SK-N-SH (cell line): Measurements from ENCODE around the gene PPP1CA. TPM values are rescaled to one million over a fixed set of nuclear protein-coding genes. Genes with fewer than 3 reads are reported as not detected.

ENCODE experiments used
- CTCF ChIA-PET: fragments of 300-600, 350-600 bp; formaldehyde crosslinking; extraction: SDS; loops from one replicate; lab custom pipeline; 2021; lab: Yijun Ruan, JAX
- POLR2A ChIA-PET: fragments of 350-600 bp; sonication (Branson Sonifier 250); formaldehyde crosslinking; extraction: SDS; loops from one replicate; lab custom pipeline; 2020; ENCODE audit warnings: antibody characterized with exemption, inconsistent platforms; lab: Yijun Ruan, JAX
- DNase-seq: peaks from one replicate; pipeline ENCODE4 v3.0.0; 2012
- H2AFZ ChIP-seq: fragments of 200-600 bp; sonication (generic); 2 replicates; pipeline ENCODE4 v1.8.1; 2016; ENCODE audit warnings: antibody characterized with exemption, mild to moderate bottlenecking, low read depth
- H3F3A ChIP-seq: fragments of 200-600 bp; sonication (generic); replicated peaks from 2 replicates; pipeline ENCODE3; 2016; ENCODE audit warnings: antibody characterized with exemption, mild to moderate bottlenecking; ENCODE audit not compliant: insufficient read depth
- H3K27ac ChIP-seq, 2 experiments: fragments of 200-500 bp in 1 of 2; fragments of 200-600 bp in 1 of 2; sonication (Bioruptor generic) in 1 of 2; sonication (generic), shearing (Covaris generic) in 1 of 2; 2 replicates each; pipeline versions ENCODE4 v1.5.1 to v1.6.1; 2014 to 2016; ENCODE audit warnings: low read depth in 2 of 2, inconsistent platforms in 1 of 2, low read length in 1 of 2, mild to moderate bottlenecking in 1 of 2, mixed read lengths in 1 of 2
- H3K27me3 ChIP-seq: fragments of 200-600 bp; sonication (generic), shearing (Covaris generic); 2 replicates; pipeline ENCODE4 v1.6.1; 2016; ENCODE audit warnings: mixed run types; ENCODE audit not compliant: insufficient read depth
- H3K36me3 ChIP-seq, 2 experiments: fragments of 200-500 bp in 1 of 2; fragments of 200-600 bp in 1 of 2; sonication (Bioruptor generic) in 1 of 2; sonication (generic) in 1 of 2; replicated peaks in 1 of 2; 2 replicates each; pipeline versions ENCODE3 to v1.5.1; 2014 to 2016; ENCODE audit warnings: low read length in 1 of 2, mild to moderate bottlenecking in 1 of 2; ENCODE audit not compliant: insufficient read depth in 2 of 2, control insufficient read depth in 1 of 2
- H3K4me1 ChIP-seq, 2 experiments: fragments of 200-500 bp in 1 of 2; fragments of 200-600 bp in 1 of 2; sonication (Bioruptor generic) in 1 of 2; sonication (generic), shearing (Covaris generic) in 1 of 2; 2 replicates each; pipeline versions ENCODE4 v1.5.1 to v1.6.1; 2014 to 2016; ENCODE audit warnings: low read depth in 1 of 2, low read length in 1 of 2, mixed run types in 1 of 2; ENCODE audit not compliant: insufficient read depth in 2 of 2, control insufficient read depth in 1 of 2
- H3K4me2 ChIP-seq: fragments of 200-600 bp; sonication (generic), shearing (Covaris generic); 2 replicates; pipeline ENCODE4 v1.6.1; 2017; ENCODE audit warnings: mixed run types
- H3K4me3 ChIP-seq, 2 experiments: fragments of 200-500 bp in 1 of 2; fragments of 200-600 bp in 1 of 2; sonication (Bioruptor generic) in 1 of 2; sonication (generic), shearing (Covaris generic) in 1 of 2; 2 replicates each; pipeline versions ENCODE4 v1.5.1 to v1.8.1; 2014 to 2016; ENCODE audit warnings: low read depth in 2 of 2, inconsistent platforms in 1 of 2, low read length in 1 of 2, mild to moderate bottlenecking in 1 of 2, mixed read lengths in 1 of 2, moderate library complexity in 1 of 2
- H3K79me2 ChIP-seq: fragments of 200-600 bp; sonication (generic); 2 replicates; pipeline ENCODE4 v1.8.1; 2017; ENCODE audit warnings: mild to moderate bottlenecking; ENCODE audit not compliant: insufficient read depth
- H3K9ac ChIP-seq: fragments of 200-600 bp; sonication (generic); 2 replicates; pipeline ENCODE4 v1.6.1; 2017; ENCODE audit warnings: mixed run types
- H3K9me2 ChIP-seq: fragments of 200-600 bp; sonication (generic); 2 replicates; pipeline ENCODE4 v1.6.1; 2017; ENCODE audit warnings: mixed run types
- H3K9me3 ChIP-seq: fragments of 200-600 bp; sonication (generic); 2 replicates; pipeline ENCODE4 v1.6.1; 2017; ENCODE audit warnings: mixed run types, mild to moderate bottlenecking, moderate library complexity
- H4K20me1 ChIP-seq: fragments of 200-600 bp; sonication (generic); 2 replicates; pipeline ENCODE4 v1.6.1; 2017; ENCODE audit warnings: mild to moderate bottlenecking, mixed run types; ENCODE audit not compliant: insufficient read depth
- EP300 ChIP-seq, 2 experiments: IDR thresholded peaks; 2 replicates each; pipeline versions ENCODE4 v1.4.0 to v1.6.1; 2012; ENCODE audit warnings: borderline replicate concordance in 1 of 2, low read depth in 1 of 2, low read length in 1 of 2
- EZH2phosphoT487 ChIP-seq: fragments of 200-600 bp; sonication (generic); IDR thresholded peaks from 2 replicates; pipeline ENCODE4 v1.6.1; 2017; ENCODE audit warnings: low read depth, mixed run types, mild to moderate bottlenecking, antibody characterized with exemption, moderate library complexity, borderline replicate concordance
- FOSL2 ChIP-seq: IDR thresholded peaks from 2 replicates; pipeline ENCODE4 v1.4.0; 2012; ENCODE audit warnings: low read depth, mild to moderate bottlenecking, moderate library complexity, borderline replicate concordance
- FOXJ3 ChIP-seq: sonication (generic); formaldehyde crosslinking; IDR thresholded peaks from 2 replicates; pipeline ENCODE4 v1.5.1; 2020; ENCODE audit warnings: mild to moderate bottlenecking, missing genetic modification reagents
- FOXM1 ChIP-seq: IDR thresholded peaks from 2 replicates; pipeline ENCODE4 v1.4.0; 2012; ENCODE audit warnings: low read depth, mild to moderate bottlenecking
- MEF2A ChIP-seq: IDR thresholded peaks from 2 replicates; pipeline ENCODE4 v1.4.0; 2012; ENCODE audit warnings: low read depth, borderline replicate concordance
- MXI1 ChIP-seq: IDR thresholded peaks from 2 replicates; pipeline ENCODE4 v1.6.1; 2012; ENCODE audit warnings: mild to moderate bottlenecking, low read depth, low read length, improper control_type of control experiment
- NFIC ChIP-seq: IDR thresholded peaks from 2 replicates; pipeline ENCODE4 v1.4.0; 2012; ENCODE audit warnings: borderline replicate concordance
- NRF1 ChIP-seq: IDR thresholded peaks from 2 replicates; pipeline ENCODE4 v1.6.1; 2012; ENCODE audit warnings: low read depth, mild to moderate bottlenecking, low read length
- PBX3 ChIP-seq: IDR thresholded peaks from 2 replicates; pipeline ENCODE4; 2012
- POLR2AphosphoS5 ChIP-seq: IDR thresholded peaks from 2 replicates; pipeline ENCODE4 v1.6.1; 2012; ENCODE audit warnings: low read depth, low read length
- RAD21 ChIP-seq: IDR thresholded peaks from 2 replicates; pipeline ENCODE4 v1.6.1; 2012; ENCODE audit warnings: mild to moderate bottlenecking, low read length
- RCOR1 ChIP-seq: fragments of 150-350 bp; IDR thresholded peaks from 2 replicates; pipeline ENCODE4 v1.6.1; 2017; ENCODE audit warnings: antibody characterized with exemption, low read length
- RFX5 ChIP-seq: IDR thresholded peaks from 2 replicates; pipeline ENCODE4 v1.6.1; 2012; ENCODE audit warnings: mild to moderate bottlenecking, improper control_type of control experiment, low read length
- SMC3 ChIP-seq: IDR thresholded peaks from 2 replicates; pipeline ENCODE4 v1.6.1; 2012; ENCODE audit warnings: low read depth, low read length, improper control_type of control experiment
- TCF12 ChIP-seq: IDR thresholded peaks from 2 replicates; pipeline ENCODE4 v1.4.0; 2012
- YY1 ChIP-seq: IDR thresholded peaks from 2 replicates; pipeline ENCODE4 v1.4.0; 2012; ENCODE audit warnings: low read depth, mild to moderate bottlenecking
- whole genome bisulfite sequencing: methylation state at CpG from one replicate; pipeline ENCODE4 v1.1.6; 2017; ENCODE audit warnings: low lambda C conversion rate; 5-methylcytosine and 5-hydroxymethylcytosine counted together
- polyA plus RNA-seq, 3 experiments: library from polyadenylated mRNA; depleted of rRNA; stranded (reverse); fragments of >200 nt; gene quantifications; 2 replicates each; pipeline ENCODE4 v1.2.3, GENCODE V29; 2012
- TF ChIP-seq, protein P1 (sequence below): IDR thresholded peaks from 2 replicates; pipeline ENCODE4 v1.4.0; 2012; ENCODE audit warnings: low read depth
- TF ChIP-seq, protein P2 (sequence below): fragments of 200-600 bp; sonication (generic); IDR thresholded peaks from 2 replicates; pipeline ENCODE4 v1.6.1; 2017; ENCODE audit warnings: antibody characterized with exemption, mild to moderate bottlenecking, moderate library complexity
- TF ChIP-seq, protein P3 (sequence below): fragments of 150-350 bp; IDR thresholded peaks from 2 replicates; pipeline ENCODE4 v1.6.1; 2016; ENCODE audit warnings: mild to moderate bottlenecking, low read depth, low read length

PPP1CA gene
- polyA plus RNA-seq, 1 of the 3 experiments (the other 2 are of a cell fraction), result 261 TPM

- H4K20me1 ChIP-seq, result peaks cover 3% of the 10 kb centered on the region; the same call in 1 of the 2 replicates
- DNase-seq, result no peak
- H3K36me3 ChIP-seq, result no peaks in the 10 kb centered on the region
- H3K9me3 ChIP-seq, result no peaks in the 10 kb centered on the region
- no peaks in the 10 kb centered on the region for H3K27me3 ChIP-seq
- H3K27ac ChIP-seq, result peak overlapping the region; percentile 92 to 99
- H3K4me1 ChIP-seq, result peaks cover 49 to 51% of the 10 kb centered on the region in 2 experiments; a peak in 3 of 4 replicates
- CTCF ChIA-PET, result interaction anchor here (0.9 to 20.0 kb wide), 13 partner anchors 7 to 154 kb away, joined by 3 to 955 read pairs (median 15); partner anchors contain the start of genes ANKRD13D, CLCF1 and PPP1CA
- H3F3A ChIP-seq, result peaks cover 53% of the 10 kb centered on the region
- H3K4me2 ChIP-seq, result peak overlapping the region; percentile 85
- peak overlapping the region; percentile 91 for H3K9ac ChIP-seq
- H3K79me2 ChIP-seq, result peaks cover 21% of the 10 kb centered on the region
- H2AFZ ChIP-seq, result 0 out of 2 replicates have a peak overlapping the region, but pooled peaks have one; percentile 62
- TF ChIP-seq FOSL2 (no peak), SMC3 (no peak), MXI1 (0 out of 2 replicates have a peak, but pooled peaks have one; percentile 22)
- peak overlapping the region; percentile 66 to 76 for H3K4me3 ChIP-seq
- no peaks in the 10 kb centered on the region for H3K9me2 ChIP-seq
- POLR2A ChIA-PET, result interaction anchor here (0.5 to 3.2 kb wide), 6 partner anchors 10 to 49 kb away, joined by 3 to 9 read pairs (median 6); partner anchors contain the start of genes PPP1CA and RAD9A
- WGBS, result 25% methylated on average over 17 of the region's 25 CpGs
These were observed 48.9 kb downstream of the PPP1CA start for GRCh38 chr11:67352546-67353316.

- Histone ChIP-seq H3K4me1 (peaks cover 38 to 48% of the 10 kb centered on the region in 2 experiments; a peak in 3 of 4 replicates), H3K36me3 (no peaks in the 10 kb centered on the region), H3K79me2 (peaks cover 21% of the 10 kb centered on the region), H3K9ac (no peak overlapping the region), H3K27me3 (no peaks in the 10 kb centered on the region), H2AFZ (no peak overlapping the region), H3K9me3 (no peaks in the 10 kb centered on the region), H4K20me1 (peaks cover 3% of the 10 kb centered on the region; the same call in 1 of the 2 replicates), H3K4me3 (peak overlapping the region in 1 of 2 experiments; percentile 9; a peak in 1 of 4 replicates), H3F3A (peaks cover 52% of the 10 kb centered on the region), H3K4me2 (peak overlapping the region; percentile 85; the same call in 1 of the 2 replicates), H3K9me2 (no peaks in the 10 kb centered on the region), H3K27ac (peak overlapping the region; percentile 14 to 46; a peak in 3 of 4 replicates)
- ChIA-PET CTCF (interaction anchor here (0.6 to 20.0 kb wide), 27 partner anchors 7 to 1396 kb away, joined by 3 to 955 read pairs (median 4); partner anchors contain the start of genes AIP, CLCF1, PITPNM1 and PPP1CA), POLR2A (interaction anchor here (1.0 kb wide), 1 partner anchor 31 kb away, joined by 4 read pairs; no protein-coding TSS in a partner anchor)
- WGBS, result 44% methylated on average over 9 of the region's 11 CpGs
- DNase-seq, result peak; percentile 69
- no peak for TF ChIP-seq MXI1
- TF ChIP-seq MEF2A, result no peak
- TF ChIP-seq YY1, result no peak
- no peak for TF ChIP-seq FOXM1
- peak; percentile 66 for TF ChIP-seq SMC3
- peak; percentile 79; the same call in 1 of the 2 replicates for TF ChIP-seq FOSL2
- peak; percentile 64 for TF ChIP-seq RAD21
- TF ChIP-seq POLR2AphosphoS5, result no peak
- TF ChIP-seq TCF12, result no peak
- TF ChIP-seq NFIC, result no peak
- TF ChIP-seq, protein P1, sequence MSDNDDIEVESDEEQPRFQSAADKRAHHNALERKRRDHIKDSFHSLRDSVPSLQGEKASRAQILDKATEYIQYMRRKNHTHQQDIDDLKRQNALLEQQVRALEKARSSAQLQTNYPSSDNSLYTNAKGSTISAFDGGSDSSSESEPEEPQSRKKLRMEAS, result no peak
- TF ChIP-seq, protein P2, sequence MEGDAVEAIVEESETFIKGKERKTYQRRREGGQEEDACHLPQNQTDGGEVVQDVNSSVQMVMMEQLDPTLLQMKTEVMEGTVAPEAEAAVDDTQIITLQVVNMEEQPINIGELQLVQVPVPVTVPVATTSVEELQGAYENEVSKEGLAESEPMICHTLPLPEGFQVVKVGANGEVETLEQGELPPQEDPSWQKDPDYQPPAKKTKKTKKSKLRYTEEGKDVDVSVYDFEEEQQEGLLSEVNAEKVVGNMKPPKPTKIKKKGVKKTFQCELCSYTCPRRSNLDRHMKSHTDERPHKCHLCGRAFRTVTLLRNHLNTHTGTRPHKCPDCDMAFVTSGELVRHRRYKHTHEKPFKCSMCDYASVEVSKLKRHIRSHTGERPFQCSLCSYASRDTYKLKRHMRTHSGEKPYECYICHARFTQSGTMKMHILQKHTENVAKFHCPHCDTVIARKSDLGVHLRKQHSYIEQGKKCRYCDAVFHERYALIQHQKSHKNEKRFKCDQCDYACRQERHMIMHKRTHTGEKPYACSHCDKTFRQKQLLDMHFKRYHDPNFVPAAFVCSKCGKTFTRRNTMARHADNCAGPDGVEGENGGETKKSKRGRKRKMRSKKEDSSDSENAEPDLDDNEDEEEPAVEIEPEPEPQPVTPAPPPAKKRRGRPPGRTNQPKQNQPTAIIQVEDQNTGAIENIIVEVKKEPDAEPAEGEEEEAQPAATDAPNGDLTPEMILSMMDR, result peak; percentile 86
- TF ChIP-seq RCOR1, result no peak
- no peak for TF ChIP-seq RFX5
- TF ChIP-seq FOXJ3, result no peak
- no peak for TF ChIP-seq EP300 (IDR thresholded peaks at IDR 0.05; ENCODE audit: borderline replicate concordance in 1 of 2, low read depth in 1 of 2, low read length in 1 of 2)
- TF ChIP-seq NRF1, result no peak
- no peak for TF ChIP-seq EZH2phosphoT487
- no peak for TF ChIP-seq PBX3
- TF ChIP-seq, protein P3, sequence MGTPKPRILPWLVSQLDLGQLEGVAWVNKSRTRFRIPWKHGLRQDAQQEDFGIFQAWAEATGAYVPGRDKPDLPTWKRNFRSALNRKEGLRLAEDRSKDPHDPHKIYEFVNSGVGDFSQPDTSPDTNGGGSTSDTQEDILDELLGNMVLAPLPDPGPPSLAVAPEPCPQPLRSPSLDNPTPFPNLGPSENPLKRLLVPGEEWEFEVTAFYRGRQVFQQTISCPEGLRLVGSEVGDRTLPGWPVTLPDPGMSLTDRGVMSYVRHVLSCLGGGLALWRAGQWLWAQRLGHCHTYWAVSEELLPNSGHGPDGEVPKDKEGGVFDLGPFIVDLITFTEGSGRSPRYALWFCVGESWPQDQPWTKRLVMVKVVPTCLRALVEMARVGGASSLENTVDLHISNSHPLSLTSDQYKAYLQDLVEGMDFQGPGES, result no peak
These were observed 50.2 kb downstream of the PPP1CA start for GRCh38 chr11:67351275-67352005.
